CD14-positive monocyte (primary cell): Measurements from ENCODE around the gene OLFML1. TPM values are rescaled to one million over a fixed set of nuclear protein-coding genes. Genes with fewer than 3 reads are reported as not detected.

Experiments
- DNase-seq, 3 donors: peaks; one replicate each; pipeline ENCODE4 v3.0.0-alpha.2; 2011 to 2022
- H2AFZ ChIP-seq: 2 replicates; pipeline ENCODE4 v1.6.0; 2012; ENCODE audit warnings: mild to moderate bottlenecking, low read depth, low read length, inconsistent platforms; ENCODE audit not compliant: insufficient read depth, poor library complexity, severe bottlenecking
- H3K27ac ChIP-seq, 2 donors: 1 replicate in 1 of 2; 2 replicates in 1 of 2; pipeline ENCODE4 v1.5.1; 2012 to 2013; ENCODE audit warnings: low read length in 2 of 2, control low read depth in 1 of 2, inconsistent platforms in 1 of 2, low read depth in 1 of 2, mild to moderate bottlenecking in 1 of 2
- H3K27me3 ChIP-seq, 2 donors: one replicate each; pipeline versions ENCODE4 v1.6.0 to v1.6.1; 2011 to 2013; ENCODE audit warnings: low read length in 2 of 2; ENCODE audit not compliant: control insufficient read depth in 2 of 2, insufficient read depth in 2 of 2
- H3K36me3 ChIP-seq, 2 donors: replicated peaks in 1 of 2; 1 replicate in 1 of 2; 2 replicates in 1 of 2; pipeline versions ENCODE4 v1.5.1 to v1.6.1; 2012 to 2013; ENCODE audit warnings: low read length in 2 of 2, control low read depth in 1 of 2, inconsistent platforms in 1 of 2, mild to moderate bottlenecking in 1 of 2; ENCODE audit not compliant: insufficient read depth in 2 of 2, control insufficient read depth in 1 of 2
- H3K4me1 ChIP-seq, 2 donors: 1 replicate in 1 of 2; 2 replicates in 1 of 2; pipeline versions ENCODE4 v1.5.1 to v1.6.1; 2012 to 2013; ENCODE audit warnings: low read length in 2 of 2, control low read depth in 1 of 2, inconsistent platforms in 1 of 2, mild to moderate bottlenecking in 1 of 2, moderate library complexity in 1 of 2; ENCODE audit not compliant: insufficient read depth in 2 of 2, control insufficient read depth in 1 of 2
- H3K4me2 ChIP-seq: replicated peaks from 2 replicates; pipeline ENCODE3; 2012; ENCODE audit warnings: low read length, moderate library complexity, mild to moderate bottlenecking; ENCODE audit not compliant: poor library complexity, severe bottlenecking; ENCODE audit errors: extremely low read depth
- H3K4me3 ChIP-seq, 3 experiments: fragments of 200-600 bp in 1 of 3; sonication (generic) in 1 of 3; replicated peaks in 1 of 3; 1 replicate in 2 of 3; 2 replicates in 1 of 3; pipeline ENCODE4 v1.5.1; 2011 to 2013; ENCODE audit warnings: low read length in 3 of 3, mild to moderate bottlenecking in 3 of 3, control low read depth in 2 of 3, low read depth in 2 of 3, inconsistent platforms in 1 of 3, moderate library complexity in 1 of 3
- H3K79me2 ChIP-seq: 2 replicates; pipeline ENCODE4 v1.6.0; 2012; ENCODE audit warnings: mild to moderate bottlenecking, control low read depth, inconsistent platforms, low read length, moderate library complexity; ENCODE audit not compliant: insufficient read depth
- H3K9ac ChIP-seq: 2 replicates; pipeline ENCODE4 v1.6.0; 2017; ENCODE audit warnings: low read length, mild to moderate bottlenecking; ENCODE audit not compliant: insufficient read depth, poor library complexity, severe bottlenecking
- H3K9me3 ChIP-seq, 2 donors: replicated peaks in 1 of 2; 1 replicate in 1 of 2; 2 replicates in 1 of 2; pipeline versions ENCODE4 v1.5.1 to v1.6.1; 2012 to 2013; ENCODE audit warnings: low read length in 2 of 2, control low read depth in 1 of 2; ENCODE audit not compliant: control insufficient read depth in 1 of 2, insufficient read depth in 1 of 2
- H4K20me1 ChIP-seq: 2 replicates; pipeline ENCODE4 v1.6.0; 2012; ENCODE audit warnings: mild to moderate bottlenecking, low read length, control low read depth, moderate library complexity; ENCODE audit not compliant: insufficient read depth
- H3K27ac Mint-ChIP-seq, 7 donors: one replicate each; pipeline ENCODE4 v1.8.0; 2020; ENCODE audit warnings: mild to moderate bottlenecking in 7 of 7, mixed read lengths in 7 of 7, moderate library complexity in 6 of 7, inconsistent platforms in 2 of 7
- H3K27me3 Mint-ChIP-seq, 3 donors: one replicate each; pipeline ENCODE4 v1.8.0; 2021 to 2022; ENCODE audit warnings: low read depth in 3 of 3, mild to moderate bottlenecking in 3 of 3, mixed read lengths in 3 of 3, moderate library complexity in 3 of 3, inconsistent platforms in 1 of 3
- H3K36me3 Mint-ChIP-seq, 2 donors: one replicate each; pipeline ENCODE4 v1.8.0; 2020; ENCODE audit warnings: mixed read lengths in 2 of 2, inconsistent platforms in 1 of 2, mild to moderate bottlenecking in 1 of 2
- H3K4me1 Mint-ChIP-seq: one replicate; pipeline ENCODE4 v1.8.0; 2020; ENCODE audit warnings: mild to moderate bottlenecking, mixed read lengths
- H3K4me3 Mint-ChIP-seq, 2 donors: one replicate each; pipeline ENCODE4 v1.8.0; 2020; ENCODE audit warnings: mild to moderate bottlenecking in 2 of 2, mixed read lengths in 2 of 2, moderate library complexity in 1 of 2
- H3K9me3 Mint-ChIP-seq, 7 donors: one replicate each; pipeline ENCODE4 v1.8.0; 2020 to 2022; ENCODE audit warnings: mixed read lengths in 7 of 7, mild to moderate bottlenecking in 6 of 7, moderate library complexity in 6 of 7, inconsistent platforms in 2 of 7
- WGBS: methylation state at CpG from one replicate; pipeline ENCODE4 v1.1.5; 2013; ENCODE audit warnings: missing lambda C conversion rate; ENCODE audit not compliant: insufficient coverage; 5-methylcytosine and 5-hydroxymethylcytosine counted together
- intact Hi-C, 2 donors: fragments of 100-400 bp; cut with micrococcal nuclease; formaldehyde crosslinking; loops; one replicate each; pipeline versions ENCODE4 v1.15.0 to v1.15.1; 2023
- polyA plus RNA-seq, 3 donors: library from polyadenylated mRNA; depleted of rRNA in 1 of 3; unstranded in 2 of 3; stranded (reverse) in 1 of 3; fragments of 300-500 nt in 2 of 3; fragments of >200 nt in 1 of 3; fragmentation: Illumina TruSeq in 2 of 3; gene quantifications; 1 replicate in 2 of 3; 2 replicates in 1 of 3; pipeline ENCODE4 v1.2.3, GENCODE V29; 2012 to 2021
- TF ChIP-seq, protein P1 (sequence below): fragments of 200-600 bp; IDR thresholded peaks from one replicate; pipeline ENCODE4 v1.8.0; 2022; ENCODE audit warnings: antibody characterized with exemption, mild to moderate bottlenecking

Gene OLFML1
- polyA plus RNA-seq, 3 donors, result 0.11 to 0.17 TPM; not detected in 1

DNA sequence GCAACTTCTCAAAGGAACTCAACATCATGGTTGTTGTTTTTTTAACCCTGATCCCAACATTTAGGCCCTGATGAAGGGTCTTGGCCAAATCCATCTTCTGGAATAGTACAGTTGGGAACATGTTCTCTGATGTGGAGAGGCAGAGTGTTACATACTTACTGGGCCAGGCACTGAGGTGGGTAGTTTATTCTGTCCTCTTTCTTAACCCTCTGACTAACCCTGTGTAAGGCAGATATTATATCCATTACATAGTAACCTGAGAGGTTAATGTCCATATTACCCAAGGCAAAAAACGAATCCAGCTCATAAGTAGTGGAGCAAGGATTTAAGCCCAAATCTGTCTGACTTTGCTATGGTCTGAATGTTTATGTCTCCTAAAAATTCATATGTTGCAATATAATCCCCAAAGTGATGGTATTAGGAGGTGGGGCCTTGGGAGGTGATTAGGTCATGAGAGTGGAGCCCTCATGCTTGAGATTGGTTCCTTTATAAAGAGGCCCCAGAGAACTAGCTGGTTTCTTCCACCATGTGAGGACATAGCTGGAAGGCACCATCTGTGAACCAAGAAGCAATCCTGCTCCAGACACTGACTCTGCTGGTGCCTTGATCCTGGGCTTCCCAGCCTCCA, 44.8 kb downstream of the OLFML1 start:
- H2AFZ ChIP-seq, result no peak overlapping the region
- no peak overlapping the region for H3K9ac ChIP-seq
- no CpG with 5 or more reads among the region's 1 CpG for WGBS
- no peak for DNase-seq
- H3K27ac ChIP-seq, result no peak overlapping the region
- H3K4me2 ChIP-seq, result no peak overlapping the region
- Mint-ChIP-seq H3K4me1 (peaks cover 61% of the 10 kb centered on the region), H3K27me3 (peaks cover 0 to 8% (median 1%) of the 10 kb centered on the region in 3 donors), H3K27ac (peak overlapping the region in 2 of 7 donors; percentile 40 to 83), H3K36me3 (peaks cover 30 to 33% of the 10 kb centered on the region in 2 donors), H3K9me3 (peaks cover 0 to 2% (median 0%) of the 10 kb centered on the region in 7 donors), H3K4me3 (no peak overlapping the region)
- no peak overlapping the region for H3K4me3 ChIP-seq
- no peaks in the 10 kb centered on the region for H3K9me3 ChIP-seq
- peaks cover 0 to 7% of the 10 kb centered on the region in 2 donors for H3K36me3 ChIP-seq
- H4K20me1 ChIP-seq, result peaks cover 97% of the 10 kb centered on the region
- peaks cover 29 to 49% of the 10 kb centered on the region in 2 donors for H3K4me1 ChIP-seq
- H3K79me2 ChIP-seq, result peaks cover 26% of the 10 kb centered on the region
- TF ChIP-seq, protein P1, sequence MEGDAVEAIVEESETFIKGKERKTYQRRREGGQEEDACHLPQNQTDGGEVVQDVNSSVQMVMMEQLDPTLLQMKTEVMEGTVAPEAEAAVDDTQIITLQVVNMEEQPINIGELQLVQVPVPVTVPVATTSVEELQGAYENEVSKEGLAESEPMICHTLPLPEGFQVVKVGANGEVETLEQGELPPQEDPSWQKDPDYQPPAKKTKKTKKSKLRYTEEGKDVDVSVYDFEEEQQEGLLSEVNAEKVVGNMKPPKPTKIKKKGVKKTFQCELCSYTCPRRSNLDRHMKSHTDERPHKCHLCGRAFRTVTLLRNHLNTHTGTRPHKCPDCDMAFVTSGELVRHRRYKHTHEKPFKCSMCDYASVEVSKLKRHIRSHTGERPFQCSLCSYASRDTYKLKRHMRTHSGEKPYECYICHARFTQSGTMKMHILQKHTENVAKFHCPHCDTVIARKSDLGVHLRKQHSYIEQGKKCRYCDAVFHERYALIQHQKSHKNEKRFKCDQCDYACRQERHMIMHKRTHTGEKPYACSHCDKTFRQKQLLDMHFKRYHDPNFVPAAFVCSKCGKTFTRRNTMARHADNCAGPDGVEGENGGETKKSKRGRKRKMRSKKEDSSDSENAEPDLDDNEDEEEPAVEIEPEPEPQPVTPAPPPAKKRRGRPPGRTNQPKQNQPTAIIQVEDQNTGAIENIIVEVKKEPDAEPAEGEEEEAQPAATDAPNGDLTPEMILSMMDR, result no peak
- no peaks in the 10 kb centered on the region for H3K27me3 ChIP-seq
- intact Hi-C loops, result no loop called here

DNA sequence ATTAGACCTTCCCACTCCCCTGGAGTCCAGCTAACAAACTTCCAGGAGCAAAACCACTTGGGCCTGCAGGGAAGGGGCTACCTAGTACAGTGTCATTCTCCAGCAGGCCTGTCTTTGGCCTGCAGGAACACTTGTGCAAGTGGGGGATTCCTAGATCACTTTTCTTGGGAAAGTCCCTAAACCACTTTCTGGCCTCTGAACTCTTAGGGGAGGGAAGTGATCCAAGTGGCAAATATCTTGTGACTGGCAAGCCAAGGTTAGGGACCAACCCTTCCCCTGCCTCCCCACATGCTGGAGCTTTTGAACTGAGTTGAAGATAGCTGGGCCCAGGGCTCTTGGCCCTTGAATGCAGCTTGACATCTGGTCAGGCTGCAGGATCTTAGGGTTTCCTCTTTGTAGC, 45.7 kb downstream of the OLFML1 start:
- no peak overlapping the region for H2AFZ ChIP-seq
- no peaks in the 10 kb centered on the region for H3K27me3 ChIP-seq
- peak; percentile 14 to 81 (median 46) for DNase-seq
- H3K27ac Mint-ChIP-seq, result peak overlapping the region in 4 of 7 donors; percentile 59 to 83 (median 70)
- peaks cover 28 to 48% of the 10 kb centered on the region in 2 donors for H3K4me1 ChIP-seq
- H3K4me3 ChIP-seq, result no peak overlapping the region
- H4K20me1 ChIP-seq, result peaks cover 97% of the 10 kb centered on the region
- H3K4me3 Mint-ChIP-seq, result no peak overlapping the region
- no peak overlapping the region for H3K9ac ChIP-seq
- no peaks in the 10 kb centered on the region for H3K9me3 ChIP-seq
- peaks cover 19% of the 10 kb centered on the region for H3K79me2 ChIP-seq
- H3K27me3 Mint-ChIP-seq, result peaks cover 1 to 10% (median 4%) of the 10 kb centered on the region in 3 donors
- H3K9me3 Mint-ChIP-seq, result peaks cover 0 to 2% (median 0%) of the 10 kb centered on the region in 7 donors
- no peak overlapping the region for H3K27ac ChIP-seq
- intact Hi-C loops, result no loop called here
- no peak overlapping the region for H3K4me2 ChIP-seq
- peaks cover 0 to 7% of the 10 kb centered on the region in 2 donors for H3K36me3 ChIP-seq
- peaks cover 27 to 30% of the 10 kb centered on the region in 2 donors for H3K36me3 Mint-ChIP-seq
- TF ChIP-seq, protein P1, result no peak
- peaks cover 59% of the 10 kb centered on the region for H3K4me1 Mint-ChIP-seq
